SK-N-SH (cell line): ENCODE data around the gene NRDC. TPM values are rescaled to one million over a fixed set of nuclear protein-coding genes. Genes with fewer than 3 reads are reported as not detected.

Experiments used
- CTCF ChIA-PET: fragments of 300-600, 350-600 bp; formaldehyde crosslinking; extraction: SDS; loops from one replicate; lab custom pipeline; 2021; lab: Yijun Ruan, JAX
- POLR2A ChIA-PET: fragments of 350-600 bp; sonication (Branson Sonifier 250); formaldehyde crosslinking; extraction: SDS; loops from one replicate; lab custom pipeline; 2020; ENCODE audit warnings: antibody characterized with exemption, inconsistent platforms; lab: Yijun Ruan, JAX
- DNase-seq: peaks from one replicate; pipeline ENCODE4 v3.0.0; 2012
- H2AFZ ChIP-seq: fragments of 200-600 bp; sonication (generic); 2 replicates; pipeline ENCODE4 v1.8.1; 2016; ENCODE audit warnings: antibody characterized with exemption, mild to moderate bottlenecking, low read depth
- H3F3A ChIP-seq: fragments of 200-600 bp; sonication (generic); replicated peaks from 2 replicates; pipeline ENCODE3; 2016; ENCODE audit warnings: antibody characterized with exemption, mild to moderate bottlenecking; ENCODE audit not compliant: insufficient read depth
- H3K27ac ChIP-seq, 2 experiments: fragments of 200-500 bp in 1 of 2; fragments of 200-600 bp in 1 of 2; sonication (Bioruptor generic) in 1 of 2; sonication (generic), shearing (Covaris generic) in 1 of 2; 2 replicates each; pipeline versions ENCODE4 v1.5.1 to v1.6.1; 2014 to 2016; ENCODE audit warnings: low read depth in 2 of 2, inconsistent platforms in 1 of 2, low read length in 1 of 2, mild to moderate bottlenecking in 1 of 2, mixed read lengths in 1 of 2
- H3K27me3 ChIP-seq: fragments of 200-600 bp; sonication (generic), shearing (Covaris generic); 2 replicates; pipeline ENCODE4 v1.6.1; 2016; ENCODE audit warnings: mixed run types; ENCODE audit not compliant: insufficient read depth
- H3K36me3 ChIP-seq, 2 experiments: fragments of 200-500 bp in 1 of 2; fragments of 200-600 bp in 1 of 2; sonication (Bioruptor generic) in 1 of 2; sonication (generic) in 1 of 2; replicated peaks in 1 of 2; 2 replicates each; pipeline versions ENCODE3 to v1.5.1; 2014 to 2016; ENCODE audit warnings: low read length in 1 of 2, mild to moderate bottlenecking in 1 of 2; ENCODE audit not compliant: insufficient read depth in 2 of 2, control insufficient read depth in 1 of 2
- H3K4me1 ChIP-seq, 2 experiments: fragments of 200-500 bp in 1 of 2; fragments of 200-600 bp in 1 of 2; sonication (Bioruptor generic) in 1 of 2; sonication (generic), shearing (Covaris generic) in 1 of 2; 2 replicates each; pipeline versions ENCODE4 v1.5.1 to v1.6.1; 2014 to 2016; ENCODE audit warnings: low read depth in 1 of 2, low read length in 1 of 2, mixed run types in 1 of 2; ENCODE audit not compliant: insufficient read depth in 2 of 2, control insufficient read depth in 1 of 2
- H3K4me2 ChIP-seq: fragments of 200-600 bp; sonication (generic), shearing (Covaris generic); 2 replicates; pipeline ENCODE4 v1.6.1; 2017; ENCODE audit warnings: mixed run types
- H3K4me3 ChIP-seq, 2 experiments: fragments of 200-500 bp in 1 of 2; fragments of 200-600 bp in 1 of 2; sonication (Bioruptor generic) in 1 of 2; sonication (generic), shearing (Covaris generic) in 1 of 2; 2 replicates each; pipeline versions ENCODE4 v1.5.1 to v1.8.1; 2014 to 2016; ENCODE audit warnings: low read depth in 2 of 2, inconsistent platforms in 1 of 2, low read length in 1 of 2, mild to moderate bottlenecking in 1 of 2, mixed read lengths in 1 of 2, moderate library complexity in 1 of 2
- H3K79me2 ChIP-seq: fragments of 200-600 bp; sonication (generic); 2 replicates; pipeline ENCODE4 v1.8.1; 2017; ENCODE audit warnings: mild to moderate bottlenecking; ENCODE audit not compliant: insufficient read depth
- H3K9ac ChIP-seq: fragments of 200-600 bp; sonication (generic); 2 replicates; pipeline ENCODE4 v1.6.1; 2017; ENCODE audit warnings: mixed run types
- H3K9me2 ChIP-seq: fragments of 200-600 bp; sonication (generic); 2 replicates; pipeline ENCODE4 v1.6.1; 2017; ENCODE audit warnings: mixed run types
- H3K9me3 ChIP-seq: fragments of 200-600 bp; sonication (generic); 2 replicates; pipeline ENCODE4 v1.6.1; 2017; ENCODE audit warnings: mixed run types, mild to moderate bottlenecking, moderate library complexity
- H4K20me1 ChIP-seq: fragments of 200-600 bp; sonication (generic); 2 replicates; pipeline ENCODE4 v1.6.1; 2017; ENCODE audit warnings: mild to moderate bottlenecking, mixed run types; ENCODE audit not compliant: insufficient read depth
- ELF1 ChIP-seq: IDR thresholded peaks from 2 replicates; pipeline ENCODE4 v1.4.0; 2012
- FOXJ3 ChIP-seq: sonication (generic); formaldehyde crosslinking; IDR thresholded peaks from 2 replicates; pipeline ENCODE4 v1.5.1; 2020; ENCODE audit warnings: mild to moderate bottlenecking, missing genetic modification reagents
- FOXM1 ChIP-seq: IDR thresholded peaks from 2 replicates; pipeline ENCODE4 v1.4.0; 2012; ENCODE audit warnings: low read depth, mild to moderate bottlenecking
- GABPA ChIP-seq: IDR thresholded peaks from 2 replicates; pipeline ENCODE4 v1.4.0; 2012; ENCODE audit warnings: low read depth, mild to moderate bottlenecking
- GATA2 ChIP-seq: sonication (generic); formaldehyde crosslinking; IDR thresholded peaks from 2 replicates; pipeline ENCODE4 v1.5.0; 2020; ENCODE audit warnings: mild to moderate bottlenecking, missing genetic modification reagents
- MEF2A ChIP-seq: IDR thresholded peaks from 2 replicates; pipeline ENCODE4 v1.4.0; 2012; ENCODE audit warnings: low read depth, borderline replicate concordance
- MXI1 ChIP-seq: IDR thresholded peaks from 2 replicates; pipeline ENCODE4 v1.6.1; 2012; ENCODE audit warnings: mild to moderate bottlenecking, low read depth, low read length, improper control_type of control experiment
- NFIC ChIP-seq: IDR thresholded peaks from 2 replicates; pipeline ENCODE4 v1.4.0; 2012; ENCODE audit warnings: borderline replicate concordance
- RXRA ChIP-seq: IDR thresholded peaks from 2 replicates; pipeline ENCODE4 v1.4.0; 2012; ENCODE audit warnings: low read depth, mild to moderate bottlenecking, borderline replicate concordance
- SMC3 ChIP-seq: IDR thresholded peaks from 2 replicates; pipeline ENCODE4 v1.6.1; 2012; ENCODE audit warnings: low read depth, low read length, improper control_type of control experiment
- USF2 ChIP-seq: fragments of 150-350 bp; IDR thresholded peaks from 2 replicates; pipeline ENCODE4 v1.6.1; 2017; ENCODE audit warnings: antibody characterized with exemption, low read length, low read depth, borderline replicate concordance
- YY1 ChIP-seq: IDR thresholded peaks from 2 replicates; pipeline ENCODE4 v1.4.0; 2012; ENCODE audit warnings: low read depth, mild to moderate bottlenecking
- ZBTB33 ChIP-seq: IDR thresholded peaks from 2 replicates; pipeline ENCODE4 v1.4.0; 2012; ENCODE audit warnings: low read depth, borderline replicate concordance
- WGBS: methylation state at CpG from one replicate; pipeline ENCODE4 v1.1.6; 2017; ENCODE audit warnings: low lambda C conversion rate; 5-methylcytosine and 5-hydroxymethylcytosine counted together
- polyA plus RNA-seq, 3 experiments: library from polyadenylated mRNA; depleted of rRNA; stranded (reverse); fragments of >200 nt; gene quantifications; 2 replicates each; pipeline ENCODE4 v1.2.3, GENCODE V29; 2012

NRDC gene
- polyA plus RNA-seq, 1 of the 3 experiments (the other 2 are of a cell fraction), result 84.8 TPM

DNA sequence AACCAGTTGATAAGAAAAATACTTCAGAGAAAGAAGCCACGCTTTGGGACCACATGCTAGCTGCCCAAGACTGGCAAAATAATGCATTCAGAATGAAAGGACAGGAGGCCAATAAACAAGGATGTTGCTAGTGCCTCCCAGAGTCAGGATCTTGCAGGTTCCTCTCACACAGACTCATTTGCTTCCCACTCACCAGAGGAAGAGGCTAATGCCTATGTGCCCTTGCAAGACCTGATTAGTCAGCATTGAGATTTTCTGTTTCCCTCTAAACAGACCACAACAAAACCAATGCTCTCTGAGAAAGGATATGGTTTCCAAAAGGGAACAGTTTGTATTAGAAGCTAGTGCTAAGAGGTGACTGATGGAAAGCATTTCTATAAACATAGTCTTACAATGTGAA is 85.7 kb downstream of the NRDC start:
- WGBS, result 95% methylated on average over 1 of the region's 1 CpG
- Histone ChIP-seq H3K9me2 (no peaks in the 10 kb centered on the region), H3K9ac (no peak overlapping the region)

GRCh38 chr1:51791888-51792287 is 86.6 kb downstream of the NRDC start:
- POLR2A ChIA-PET, result no interaction called here

More for the DNA sequence above, 85.7 kb downstream of the NRDC start:
- H3K4me2 ChIP-seq, result no peak overlapping the region
- no peak overlapping the region for H2AFZ ChIP-seq
- no peak overlapping the region for H3K4me3 ChIP-seq
- CTCF ChIA-PET, result interaction anchor here (1.0 kb wide), 2 partner anchors 18 to 24 kb away, joined by 3 to 4 read pairs; no protein-coding TSS in a partner anchor
- POLR2A ChIA-PET, result no interaction called here
- DNase-seq, result no peak
- H3K4me1 ChIP-seq, result no peaks in the 10 kb centered on the region
- peak overlapping the region in 1 of 2 experiments; percentile 29; a peak in 3 of 4 replicates for H3K27ac ChIP-seq
- no peak for TF ChIP-seq USF2
- no peak for TF ChIP-seq MXI1
- TF ChIP-seq GATA2 (CRISPR knock-in tag), result no peak
- no peak for TF ChIP-seq NFIC
- TF ChIP-seq GABPA, result no peak
- TF ChIP-seq FOXJ3 (CRISPR knock-in tag), result no peak
- TF ChIP-seq ZBTB33, result no peak
- TF ChIP-seq SMC3, result no peak
- H4K20me1 ChIP-seq, result no peaks in the 10 kb centered on the region
- H3F3A ChIP-seq, result peaks cover 27% of the 10 kb centered on the region
- no peaks in the 10 kb centered on the region for H3K9me3 ChIP-seq
- H3K79me2 ChIP-seq, result no peaks in the 10 kb centered on the region
- peaks cover 64 to 81% of the 10 kb centered on the region in 2 experiments for H3K36me3 ChIP-seq
- H3K27me3 ChIP-seq, result no peaks in the 10 kb centered on the region

More at GRCh38 chr1:51791888-51792287, 86.6 kb downstream of the NRDC start:
- Histone ChIP-seq H4K20me1 (no peaks in the 10 kb centered on the region), H3K4me2 (no peak overlapping the region), H3F3A (peaks cover 28% of the 10 kb centered on the region), H2AFZ (no peak overlapping the region), H3K9me3 (no peaks in the 10 kb centered on the region), H3K36me3 (peaks cover 66 to 86% of the 10 kb centered on the region in 2 experiments), H3K9me2 (no peaks in the 10 kb centered on the region), H3K9ac (no peak overlapping the region), H3K79me2 (no peaks in the 10 kb centered on the region), H3K27me3 (no peaks in the 10 kb centered on the region), H3K4me3 (no peak overlapping the region), H3K4me1 (no peaks in the 10 kb centered on the region), H3K27ac (no peak overlapping the region)
- CTCF ChIA-PET, result interaction anchor here (1.0 kb wide), 2 partner anchors 19 to 23 kb away, joined by 3 to 4 read pairs; no protein-coding TSS in a partner anchor
- TF ChIP-seq ELF1 (no peak), FOXJ3 (CRISPR knock-in tag) (no peak), YY1 (no peak), FOXM1 (no peak), MEF2A (no peak), RXRA (no peak)
- no peak for DNase-seq
- WGBS, result 100% methylated on average over 1 of the region's 1 CpG
